Measurements from ENCODE around the gene ZC3H4.

- TF ChIP-seq, protein P1, sequence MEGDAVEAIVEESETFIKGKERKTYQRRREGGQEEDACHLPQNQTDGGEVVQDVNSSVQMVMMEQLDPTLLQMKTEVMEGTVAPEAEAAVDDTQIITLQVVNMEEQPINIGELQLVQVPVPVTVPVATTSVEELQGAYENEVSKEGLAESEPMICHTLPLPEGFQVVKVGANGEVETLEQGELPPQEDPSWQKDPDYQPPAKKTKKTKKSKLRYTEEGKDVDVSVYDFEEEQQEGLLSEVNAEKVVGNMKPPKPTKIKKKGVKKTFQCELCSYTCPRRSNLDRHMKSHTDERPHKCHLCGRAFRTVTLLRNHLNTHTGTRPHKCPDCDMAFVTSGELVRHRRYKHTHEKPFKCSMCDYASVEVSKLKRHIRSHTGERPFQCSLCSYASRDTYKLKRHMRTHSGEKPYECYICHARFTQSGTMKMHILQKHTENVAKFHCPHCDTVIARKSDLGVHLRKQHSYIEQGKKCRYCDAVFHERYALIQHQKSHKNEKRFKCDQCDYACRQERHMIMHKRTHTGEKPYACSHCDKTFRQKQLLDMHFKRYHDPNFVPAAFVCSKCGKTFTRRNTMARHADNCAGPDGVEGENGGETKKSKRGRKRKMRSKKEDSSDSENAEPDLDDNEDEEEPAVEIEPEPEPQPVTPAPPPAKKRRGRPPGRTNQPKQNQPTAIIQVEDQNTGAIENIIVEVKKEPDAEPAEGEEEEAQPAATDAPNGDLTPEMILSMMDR (IDR thresholded peaks at IDR 0.05 in 2 of 3, conservative IDR thresholded peaks at IDR 0.05 in 1 of 3; ENCODE audit: borderline replicate concordance in 1 of 3, insufficient read depth in 1 of 3, low read depth in 2 of 3, low read length in 2 of 3), result no peak
- TF ChIP-seq, protein P2, sequence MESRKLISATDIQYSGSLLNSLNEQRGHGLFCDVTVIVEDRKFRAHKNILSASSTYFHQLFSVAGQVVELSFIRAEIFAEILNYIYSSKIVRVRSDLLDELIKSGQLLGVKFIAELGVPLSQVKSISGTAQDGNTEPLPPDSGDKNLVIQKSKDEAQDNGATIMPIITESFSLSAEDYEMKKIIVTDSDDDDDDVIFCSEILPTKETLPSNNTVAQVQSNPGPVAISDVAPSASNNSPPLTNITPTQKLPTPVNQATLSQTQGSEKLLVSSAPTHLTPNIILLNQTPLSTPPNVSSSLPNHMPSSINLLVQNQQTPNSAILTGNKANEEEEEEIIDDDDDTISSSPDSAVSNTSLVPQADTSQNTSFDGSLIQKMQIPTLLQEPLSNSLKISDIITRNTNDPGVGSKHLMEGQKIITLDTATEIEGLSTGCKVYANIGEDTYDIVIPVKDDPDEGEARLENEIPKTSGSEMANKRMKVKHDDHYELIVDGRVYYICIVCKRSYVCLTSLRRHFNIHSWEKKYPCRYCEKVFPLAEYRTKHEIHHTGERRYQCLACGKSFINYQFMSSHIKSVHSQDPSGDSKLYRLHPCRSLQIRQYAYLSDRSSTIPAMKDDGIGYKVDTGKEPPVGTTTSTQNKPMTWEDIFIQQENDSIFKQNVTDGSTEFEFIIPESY (IDR thresholded peaks at IDR 0.05; ENCODE audit: extremely low read depth, insufficient replicate concordance, low read length), result no peak
- TF ChIP-seq RAD21 (IDR thresholded peaks at IDR 0.05; ENCODE audit: low read depth) (no peak), POLR2A (IDR thresholded peaks at IDR 0.05; ENCODE audit: borderline replicate concordance, extremely low read depth, insufficient read depth, insufficient read length) (no peak), EZH2phosphoT487 (IDR thresholded peaks at IDR 0.05; ENCODE audit: borderline replicate concordance) (no peak), SP1 (IDR thresholded peaks at IDR 0.05; ENCODE audit: low read depth) (no peak), POLR2AphosphoS5 (IDR thresholded peaks at IDR 0.05; ENCODE audit: low read depth, low read length) (no peak), JUND (IDR thresholded peaks at IDR 0.05) (no peak), EZH2 (IDR thresholded peaks at IDR 0.05) (no peak), SRF (IDR thresholded peaks at IDR 0.05; ENCODE audit: low read depth) (no peak)
- TF ChIP-seq, protein P3, sequence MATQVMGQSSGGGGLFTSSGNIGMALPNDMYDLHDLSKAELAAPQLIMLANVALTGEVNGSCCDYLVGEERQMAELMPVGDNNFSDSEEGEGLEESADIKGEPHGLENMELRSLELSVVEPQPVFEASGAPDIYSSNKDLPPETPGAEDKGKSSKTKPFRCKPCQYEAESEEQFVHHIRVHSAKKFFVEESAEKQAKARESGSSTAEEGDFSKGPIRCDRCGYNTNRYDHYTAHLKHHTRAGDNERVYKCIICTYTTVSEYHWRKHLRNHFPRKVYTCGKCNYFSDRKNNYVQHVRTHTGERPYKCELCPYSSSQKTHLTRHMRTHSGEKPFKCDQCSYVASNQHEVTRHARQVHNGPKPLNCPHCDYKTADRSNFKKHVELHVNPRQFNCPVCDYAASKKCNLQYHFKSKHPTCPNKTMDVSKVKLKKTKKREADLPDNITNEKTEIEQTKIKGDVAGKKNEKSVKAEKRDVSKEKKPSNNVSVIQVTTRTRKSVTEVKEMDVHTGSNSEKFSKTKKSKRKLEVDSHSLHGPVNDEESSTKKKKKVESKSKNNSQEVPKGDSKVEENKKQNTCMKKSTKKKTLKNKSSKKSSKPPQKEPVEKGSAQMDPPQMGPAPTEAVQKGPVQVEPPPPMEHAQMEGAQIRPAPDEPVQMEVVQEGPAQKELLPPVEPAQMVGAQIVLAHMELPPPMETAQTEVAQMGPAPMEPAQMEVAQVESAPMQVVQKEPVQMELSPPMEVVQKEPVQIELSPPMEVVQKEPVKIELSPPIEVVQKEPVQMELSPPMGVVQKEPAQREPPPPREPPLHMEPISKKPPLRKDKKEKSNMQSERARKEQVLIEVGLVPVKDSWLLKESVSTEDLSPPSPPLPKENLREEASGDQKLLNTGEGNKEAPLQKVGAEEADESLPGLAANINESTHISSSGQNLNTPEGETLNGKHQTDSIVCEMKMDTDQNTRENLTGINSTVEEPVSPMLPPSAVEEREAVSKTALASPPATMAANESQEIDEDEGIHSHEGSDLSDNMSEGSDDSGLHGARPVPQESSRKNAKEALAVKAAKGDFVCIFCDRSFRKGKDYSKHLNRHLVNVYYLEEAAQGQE (IDR thresholded peaks at IDR 0.05; ENCODE audit: low read depth), result no peak
- TF ChIP-seq, protein P4, sequence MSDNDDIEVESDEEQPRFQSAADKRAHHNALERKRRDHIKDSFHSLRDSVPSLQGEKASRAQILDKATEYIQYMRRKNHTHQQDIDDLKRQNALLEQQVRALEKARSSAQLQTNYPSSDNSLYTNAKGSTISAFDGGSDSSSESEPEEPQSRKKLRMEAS (IDR thresholded peaks at IDR 0.05), result no peak
These were observed 89.1 kb downstream of the ZC3H4 start for GRCh38 chr19:47024502-47024901.
